Measurements from ENCODE around the gene KCNJ8. TPM values are rescaled to one million over a fixed set of nuclear protein-coding genes. Genes with fewer than 3 reads are reported as not detected.

KCNJ8 gene
- total RNA-seq, 1 experiment from 2014 or later = 0.22 TPM

- Histone ChIP-seq H4K8ac (replicated peaks; ENCODE audit: insufficient read length, low read depth, low read length) (no peak overlapping the region), H3K23ac (ENCODE audit: insufficient read length, low read depth, low read length) (no peak overlapping the region), H2BK5ac (ENCODE audit: insufficient read length, low read length) (no peak overlapping the region), H2BK20ac (ENCODE audit: low read depth, low read length, poor library complexity, severe bottlenecking) (no peak overlapping the region), H4K5ac (ENCODE audit: insufficient read length, low read depth, low read length) (no peak overlapping the region), H3K23me2 (ENCODE audit: insufficient read length, low read depth, low read length, poor library complexity, severe bottlenecking) (no peaks in the 10 kb centered on the region), H3K4me2 (ENCODE audit: insufficient read depth, insufficient read length, low read length) (no peak overlapping the region), H3K79me2 (ENCODE audit: insufficient read depth, low read length) (no peaks in the 10 kb centered on the region), H2AFZ (ENCODE audit: low read length) (no peak overlapping the region), H3K9me3 (ENCODE audit: control insufficient read depth, low read depth, low read length) (no peaks in the 10 kb centered on the region), H2BK120ac (ENCODE audit: low read depth, low read length, poor library complexity, severe bottlenecking) (no peak overlapping the region), H3K4me1 (ENCODE audit: insufficient read depth, low read length) (no peaks in the 10 kb centered on the region), H3K27ac (ENCODE audit: insufficient read length, low read depth, low read length) (no peak overlapping the region), H2BK12ac (ENCODE audit: insufficient read length, low read depth, low read length) (no peak overlapping the region), H2AK5ac (ENCODE audit: insufficient read length, low read length) (no peak overlapping the region), H4K20me1 (ENCODE audit: control insufficient read depth, insufficient read depth, insufficient read length) (no peaks in the 10 kb centered on the region), H3T11ph (ENCODE audit: low read length) (no peak overlapping the region), H3K14ac (ENCODE audit: insufficient read depth, low read length) (no peak overlapping the region), H3K18ac (ENCODE audit: insufficient read length, low read depth, low read length) (no peak overlapping the region), H3K56ac (ENCODE audit: insufficient read length, low read depth, low read length) (no peak overlapping the region), H3K9ac (ENCODE audit: extremely low read depth, insufficient read length, low read length) (no peak overlapping the region), H3K27me3 (ENCODE audit: insufficient read depth, low read length) (no peaks in the 10 kb centered on the region), H3K4ac (ENCODE audit: low read depth, low read length) (no peak overlapping the region), H3K79me1 (ENCODE audit: insufficient read depth, low read depth, low read length, poor library complexity, severe bottlenecking) (no peaks in the 10 kb centered on the region), H4K91ac (ENCODE audit: insufficient read length, low read depth, low read length) (no peak overlapping the region), H2BK15ac (ENCODE audit: low read depth, low read length) (no peak overlapping the region)
- Mint-ChIP-seq H3K9me3 (no peaks in the 10 kb centered on the region), H3K36me3 (ENCODE audit: insufficient read depth in 1 of 3, low read depth in 3 of 3) (no peaks in the 10 kb centered on the region), H3K4me1 (no peaks in the 10 kb centered on the region), H3K4me3 (no peak overlapping the region), H3K27ac (no peak overlapping the region), H3K27me3 (ENCODE audit: low read depth) (no peaks in the 10 kb centered on the region; the same call in 1 of the 2 replicates)
- WGBS (ENCODE audit: extremely low coverage, insufficient read length, low lambda C conversion rate) = no CpG with 5 or more reads among the region's 3 CpGs
- no peak for DNase-seq
- no peak for TF ChIP-seq CTCF (conservative IDR thresholded peaks at IDR 0.05)
Observed at GRCh38 chr12:21718944-21719650, 55.4 kb downstream of the KCNJ8 start.
